Hematopoietic multipotent progenitor cell treated with erythropoietin and hydrocortisone succinate and interleukin-3 and kit ligand, for 15 days (in vitro differentiated cells): ENCODE measurements around the gene TSSC4.

Experiments
- DNase-seq: peaks from one replicate; pipeline ENCODE4 v3.0.0-alpha.2; 2015; ENCODE audit warnings: low spot score

Gene TSSC4

DNA sequence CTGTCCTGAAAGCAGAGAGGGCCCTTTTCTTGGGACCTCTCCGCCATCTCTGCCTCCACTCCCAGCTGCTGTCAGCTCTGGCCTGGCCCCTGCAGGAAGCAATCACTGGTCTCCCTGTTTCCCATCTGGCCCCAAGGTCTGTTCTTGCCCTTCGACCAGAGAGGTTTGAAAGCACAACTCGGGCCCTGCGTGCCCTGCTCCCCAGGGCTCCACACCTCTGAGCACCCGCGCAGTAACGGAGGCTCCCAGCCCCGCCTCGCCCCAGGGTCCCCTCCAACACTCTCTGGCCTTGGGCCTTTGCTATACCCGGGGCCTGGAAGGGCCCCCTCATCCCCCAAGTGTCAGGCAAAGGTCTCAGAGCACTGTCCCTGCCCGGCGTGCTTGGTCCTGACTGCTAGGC lies 31.2 kb upstream of the TSSC4 start:
- DNase-seq: no peak

- DNase-seq: no peak
Measured at GRCh38 chr11:2369896-2370295, 30.7 kb upstream of the TSSC4 start.

GRCh38 chr11:2374456-2375201 lies 25.9 kb upstream of the TSSC4 start:
- DNase-seq: no peak

- DNase-seq: no peak
Measured at GRCh38 chr11:2375341-2375853, 25.2 kb upstream of the TSSC4 start.

- DNase-seq: no peak
Measured at GRCh38 chr11:2375964-2376551, 24.5 kb upstream of the TSSC4 start.

- DNase-seq: no peak
Measured at GRCh38 chr11:2376751-2377451, 23.6 kb upstream of the TSSC4 start, which contains the start of gene CD81. Gene CD81 (plus strand): TSS chr11:2377310. CDS start chr11:2377550, 240 bp downstream.

DNA sequence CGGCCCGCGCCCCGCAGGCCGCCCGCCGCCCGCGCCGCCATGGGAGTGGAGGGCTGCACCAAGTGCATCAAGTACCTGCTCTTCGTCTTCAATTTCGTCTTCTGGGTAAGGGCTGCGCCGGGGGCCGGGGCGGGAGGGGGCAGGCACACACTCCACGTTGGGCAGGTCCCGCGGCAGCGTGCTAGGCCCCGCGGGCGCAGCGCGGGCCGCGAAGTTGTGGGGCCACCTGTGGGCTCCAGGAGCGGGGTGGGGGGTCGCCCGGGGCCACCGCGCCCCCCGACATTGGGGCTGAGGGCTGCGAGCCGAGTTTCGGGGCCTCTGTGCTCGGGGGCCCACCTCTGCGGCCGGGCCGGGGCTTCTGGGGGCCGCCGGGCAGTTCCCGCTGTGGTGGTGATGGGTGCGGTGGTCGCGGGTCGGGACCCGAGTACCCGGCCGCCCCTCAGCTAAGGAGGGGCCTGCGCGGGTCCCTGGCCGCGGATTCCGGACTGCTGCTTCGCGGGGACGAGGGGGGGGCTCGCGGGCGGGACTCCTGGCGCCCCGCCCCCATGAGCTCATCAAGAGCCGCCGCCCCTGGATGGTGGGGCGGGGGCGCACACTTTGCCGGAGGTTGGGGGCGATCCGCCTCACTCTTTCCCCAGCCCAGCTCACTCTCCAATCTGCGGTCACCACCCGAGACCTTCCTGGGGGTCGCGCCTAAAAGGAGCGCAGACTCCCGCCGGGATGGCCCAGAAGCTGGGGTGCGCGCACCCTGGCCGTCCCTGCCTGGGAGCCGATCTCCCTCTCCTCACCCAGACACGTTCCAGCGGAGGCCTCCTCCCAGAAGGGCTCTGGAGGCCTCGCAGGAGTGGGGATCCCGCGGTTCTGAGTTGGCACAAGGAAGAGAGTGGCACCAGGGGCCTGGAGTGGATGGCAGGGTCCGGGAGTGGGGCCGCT lies 22.8 kb upstream of the TSSC4 start:
- DNase-seq: no peak

DNA sequence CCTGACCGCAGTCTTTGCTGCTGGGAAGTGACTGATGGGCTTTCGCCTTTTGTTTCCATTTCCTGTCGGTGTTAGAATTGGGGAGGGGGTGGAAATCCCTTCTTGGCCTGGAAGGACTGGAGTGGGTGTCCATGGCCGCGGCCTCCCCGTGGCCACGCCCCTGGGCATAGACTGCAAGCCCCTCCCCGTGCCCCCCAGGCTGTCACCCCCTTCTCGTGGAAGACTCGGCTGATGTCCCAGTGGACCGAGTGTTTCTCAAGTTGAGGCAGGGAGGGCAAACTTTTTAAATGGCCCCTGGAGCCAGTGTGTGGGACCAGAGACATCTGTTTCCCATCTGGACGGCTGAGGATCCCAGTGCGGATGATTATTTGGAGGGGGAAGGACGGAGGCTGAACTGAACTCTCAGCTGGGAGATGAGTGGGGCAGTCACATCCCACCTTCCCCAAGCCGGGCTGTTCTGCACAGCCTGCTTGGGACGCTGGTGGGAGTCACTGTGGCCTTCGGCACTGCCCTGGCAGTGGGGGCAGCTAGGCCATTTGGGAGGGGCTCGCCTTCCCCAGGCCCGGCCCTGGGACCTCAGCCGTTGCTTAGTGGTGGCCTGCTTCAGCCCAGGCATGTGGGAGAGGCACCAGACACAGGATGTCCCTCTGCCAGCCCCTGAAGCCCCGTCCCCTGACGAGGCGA lies 21.9 kb upstream of the TSSC4 start:
- DNase-seq: no peak

DNA sequence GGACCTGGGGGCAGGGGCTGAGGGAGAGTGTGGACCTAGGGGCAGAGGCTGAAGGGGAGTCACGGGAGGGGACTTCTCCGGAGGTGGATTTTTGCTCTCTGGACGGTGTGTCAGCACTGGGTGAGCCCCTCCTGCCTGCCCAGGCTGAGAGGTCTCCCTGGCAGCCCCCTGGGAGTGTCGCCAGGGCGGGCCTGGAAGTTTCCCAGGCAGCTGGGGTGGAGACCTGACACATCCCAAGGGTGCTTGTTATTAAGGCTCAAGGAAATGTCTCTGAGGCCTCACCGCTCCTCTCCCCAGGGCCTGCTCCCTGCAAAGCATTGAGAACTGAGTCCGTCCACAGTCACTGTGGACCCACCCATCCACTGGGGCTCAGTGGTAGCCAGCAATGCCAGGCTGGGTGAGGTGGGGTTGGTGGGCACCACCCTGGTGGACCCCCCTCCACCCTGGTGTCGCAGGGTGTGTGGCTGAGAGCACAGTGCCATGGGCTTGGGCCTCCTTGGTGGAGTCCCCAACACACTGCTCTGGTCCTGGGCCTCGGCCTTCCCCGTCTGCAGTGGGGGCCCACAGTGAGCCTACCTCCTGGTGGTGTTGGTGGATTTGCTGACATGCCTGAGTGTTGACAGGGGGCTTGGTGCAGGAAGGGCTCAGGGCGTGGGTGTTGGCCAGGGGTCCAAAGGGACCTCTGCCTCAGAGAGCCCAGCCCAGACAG lies 20.9 kb upstream of the TSSC4 start:
- DNase-seq: no peak

DNA sequence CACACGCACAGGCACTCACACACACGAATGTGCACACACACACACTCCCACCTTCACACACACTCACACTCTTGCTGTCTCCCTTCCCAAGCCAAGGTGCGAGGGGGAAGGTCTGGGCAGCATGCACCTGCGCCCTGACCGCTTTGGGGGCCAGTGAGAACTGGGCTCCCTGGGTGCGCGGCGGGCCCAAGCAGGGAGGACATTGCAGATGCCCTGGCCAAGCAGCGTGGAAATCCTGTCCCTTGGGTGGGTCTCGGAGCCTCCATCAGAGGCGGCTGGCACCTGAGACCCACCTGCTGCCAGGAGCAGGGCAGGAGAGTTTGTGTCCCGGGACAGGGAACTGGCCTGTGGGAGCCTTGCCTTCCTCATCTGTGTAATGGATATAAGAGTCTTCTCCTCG lies 20.2 kb upstream of the TSSC4 start:
- DNase-seq: no peak

- DNase-seq: no peak
Measured at GRCh38 chr11:2380807-2381350, 19.7 kb upstream of the TSSC4 start.

GRCh38 chr11:2381494-2382128 lies 18.9 kb upstream of the TSSC4 start:
- DNase-seq: no peak

DNA sequence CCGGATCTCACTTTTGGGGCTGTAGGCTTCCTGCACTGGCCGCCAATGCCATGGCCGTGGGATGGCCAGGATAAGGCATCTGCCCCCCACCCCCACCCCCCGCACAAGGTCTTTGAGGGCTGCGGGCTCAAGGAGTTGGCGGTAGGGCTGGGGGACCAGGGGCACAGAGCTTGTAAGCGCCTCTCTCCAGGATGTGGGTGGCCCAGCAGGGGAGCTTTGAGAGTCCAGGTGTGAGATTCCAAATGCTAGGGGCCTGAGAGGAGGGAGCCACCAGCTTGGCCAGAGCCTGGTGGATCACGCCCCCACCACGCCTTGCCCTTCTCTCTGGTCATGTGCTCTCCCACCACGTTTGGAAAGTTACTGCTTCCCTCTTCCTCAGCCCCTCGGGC lies 18.4 kb upstream of the TSSC4 start:
- no peak for DNase-seq

DNA sequence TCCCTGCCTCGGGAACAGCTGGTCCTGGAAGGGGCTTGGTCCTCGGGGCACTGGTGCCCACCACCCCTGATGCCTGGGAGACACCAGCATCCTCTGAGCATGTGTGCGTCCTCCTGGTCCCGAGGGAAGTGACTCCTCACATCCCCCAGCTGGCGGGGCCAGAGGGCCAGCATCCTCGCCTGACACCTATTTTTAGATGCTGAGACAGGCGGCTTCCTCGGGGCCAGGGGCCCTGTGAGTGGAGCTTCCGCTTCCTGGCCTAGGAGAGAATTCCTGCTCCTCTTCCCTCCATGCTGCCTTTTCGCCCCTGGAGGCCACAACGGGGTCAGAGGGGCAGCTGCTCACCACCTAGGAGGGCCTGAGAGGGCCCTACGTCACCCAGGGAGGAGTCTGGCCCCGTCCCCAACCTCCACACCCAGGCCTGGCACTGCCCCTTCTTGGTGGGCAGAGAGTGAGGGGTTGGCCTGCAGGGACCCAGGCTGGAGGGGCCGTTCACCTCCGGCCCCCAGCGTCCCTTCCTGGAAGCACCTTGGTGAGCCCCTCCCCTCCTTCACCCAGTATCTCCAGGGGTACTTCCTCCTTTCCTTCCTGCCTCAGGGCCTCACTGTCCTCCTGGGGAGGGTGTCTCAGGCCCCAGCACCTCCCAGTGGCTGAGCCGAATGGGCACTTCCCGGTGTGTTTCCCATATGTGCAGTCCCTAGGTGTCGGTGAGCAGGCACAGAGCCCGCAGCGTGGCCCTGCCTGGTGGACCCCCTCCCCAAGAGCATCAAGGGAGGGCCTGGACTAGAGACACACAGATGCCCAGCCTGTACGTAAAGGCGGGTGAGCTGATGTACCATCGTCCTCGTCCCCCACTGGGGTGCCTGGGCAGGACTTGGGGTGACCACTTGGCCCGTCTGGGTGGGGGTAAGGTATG lies 17.4 kb upstream of the TSSC4 start:
- no peak for DNase-seq

GRCh38 chr11:2383852-2384804 lies 16.4 kb upstream of the TSSC4 start:
- no peak for DNase-seq

DNA sequence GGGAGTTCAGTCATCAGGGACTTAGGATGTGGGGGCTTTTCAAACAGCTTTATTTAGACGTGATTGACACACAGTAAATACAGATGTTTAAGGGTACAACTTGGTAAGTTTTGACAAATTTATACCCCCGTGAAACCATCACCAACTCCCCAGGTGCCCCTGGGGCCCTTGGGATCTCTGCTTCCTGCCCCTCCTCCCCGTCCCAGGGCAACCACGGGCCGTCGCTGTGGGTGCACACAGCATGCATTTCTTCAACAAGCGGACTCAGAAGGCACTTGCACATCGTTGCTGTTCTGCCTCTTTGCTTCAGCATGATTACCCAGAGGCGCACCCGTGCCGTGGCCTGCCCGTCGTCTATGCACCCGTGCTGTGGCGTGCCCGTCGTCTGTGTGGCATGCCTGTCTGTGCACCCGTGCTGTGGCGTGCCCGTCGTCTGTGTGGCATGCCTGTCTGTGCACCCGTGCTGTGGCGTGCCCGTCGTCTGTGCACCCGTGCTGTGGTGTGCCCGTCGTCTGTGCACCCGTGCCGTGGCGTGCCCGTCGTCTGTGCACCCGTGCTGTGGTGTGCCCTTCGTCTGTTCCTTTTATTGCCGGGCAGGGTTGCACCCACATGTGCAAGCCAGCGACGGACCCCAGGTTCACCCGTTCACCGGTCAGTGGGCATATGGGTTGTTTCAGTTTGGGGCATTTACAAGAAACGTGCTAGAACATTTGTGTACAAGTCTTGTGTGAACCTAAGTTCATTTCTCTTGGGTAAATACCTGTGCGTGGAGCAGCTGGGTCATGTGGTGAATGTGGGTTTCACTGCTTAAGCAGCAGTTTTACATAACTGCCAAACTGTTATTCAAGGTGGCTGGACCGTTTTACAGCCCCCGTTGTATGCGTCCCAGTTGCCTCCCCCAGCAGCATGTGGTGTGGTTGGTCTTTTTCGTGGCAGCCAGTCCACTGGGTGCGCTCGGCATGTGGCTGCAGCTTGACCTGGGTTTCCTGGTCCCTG lies 15.1 kb upstream of the TSSC4 start:
- DNase-seq: no peak
